GM12878 (cell line): ENCODE results near the gene LIN7A. TPM values are rescaled to one million over a fixed set of nuclear protein-coding genes. Genes with fewer than 3 reads are reported as not detected.

Experiments used
- ATAC-seq: fragments of 200-7000 bp; cut with Tn5 transposase; 3 replicates; pipeline ENCODE4 v1.9.1; 2020; ENCODE audit warnings: mild to moderate bottlenecking, moderate library complexity
- BruUV-seq: library from RNA; stranded (reverse); fragments of 400-500 nt; replicated peaks from 2 replicates; lab custom pipeline; 2021; lab: Mats Ljungman, UMichigan
- CTCF ChIA-PET: fragments of 300-600 bp; sonication (Branson Sonifier 250); formaldehyde crosslinking; extraction: SDS; loops from one replicate; lab custom pipeline; 2021; ENCODE audit warnings: inconsistent platforms; lab: Yijun Ruan, JAX
- POLR2A ChIA-PET: fragments of 350-600 bp; formaldehyde crosslinking; extraction: SDS; loops from one replicate; lab custom pipeline; 2021; ENCODE audit warnings: inconsistent platforms; lab: Charles Lee
- RAD21 ChIA-PET: fragments of 300-600 bp; sonication (Branson Sonifier 250); formaldehyde crosslinking; loops from one replicate; lab custom pipeline; 2023; ENCODE audit warnings: antibody characterized with exemption; ENCODE audit not compliant: unreplicated experiment; lab: Charles Lee
- SMC1A ChIA-PET: fragments of 300-600 bp; sonication (Branson Sonifier 250); formaldehyde crosslinking; loops from one replicate; lab custom pipeline; 2023; ENCODE audit not compliant: unreplicated experiment, uncharacterized antibody; lab: Charles Lee
- DNase-seq: peaks from one replicate; pipeline ENCODE4 v3.0.0-alpha.2; 2011; ENCODE audit warnings: low read depth, low spot score
- FAIRE-seq: peaks from 3 replicates; lab custom pipeline; 2011; peaks lifted over from hg19 to GRCh38; lab: Jason Lieb, UNC
- H2AFZ ChIP-seq: 2 replicates; pipeline ENCODE4 v1.6.0; 2011; ENCODE audit warnings: low read depth, low read length, control low read depth; ENCODE audit not compliant: control insufficient read depth
- H3K27ac ChIP-seq: 2 replicates; pipeline ENCODE4 v1.5.1; 2011; ENCODE audit warnings: control low read depth; ENCODE audit not compliant: control insufficient read depth, insufficient read depth
- H3K27me3 ChIP-seq, 2 experiments: replicated peaks in 1 of 2; 2 replicates each; pipeline versions ENCODE4 v1.6.0 to v1.6.1; 2011; ENCODE audit warnings: low read length in 1 of 2; ENCODE audit not compliant: control insufficient read depth in 2 of 2, insufficient read depth in 2 of 2
- H3K36me3 ChIP-seq, 2 experiments: 2 replicates each; pipeline ENCODE4 v1.5.1; 2011; ENCODE audit warnings: low read length in 1 of 2; ENCODE audit not compliant: control insufficient read depth in 2 of 2, insufficient read depth in 2 of 2
- H3K4me1 ChIP-seq: 2 replicates; pipeline ENCODE4 v1.6.1; 2011; ENCODE audit warnings: mild to moderate bottlenecking, low read length, moderate library complexity, mixed read lengths; ENCODE audit not compliant: control insufficient read depth, insufficient read depth
- H3K4me2 ChIP-seq: 2 replicates; pipeline ENCODE4 v1.6.0; 2011; ENCODE audit warnings: control low read depth; ENCODE audit not compliant: control insufficient read depth, insufficient read depth
- H3K4me3 ChIP-seq: fragments of 200-600 bp; sonication (generic); 2 replicates; pipeline ENCODE4 v1.5.1; 2016
- H3K79me2 ChIP-seq: 2 replicates; pipeline ENCODE4 v1.6.0; 2011; ENCODE audit warnings: low read length; ENCODE audit not compliant: control insufficient read depth, insufficient read depth
- H3K9ac ChIP-seq: 2 replicates; pipeline ENCODE4 v1.8.0; 2011; ENCODE audit warnings: low read length, control low read depth, mixed read lengths; ENCODE audit not compliant: control insufficient read depth, insufficient read depth
- H3K9me3 ChIP-seq: replicated peaks from 3 replicates; pipeline ENCODE4 v1.5.1; 2011; ENCODE audit warnings: mild to moderate bottlenecking, low read length; ENCODE audit not compliant: control insufficient read depth, insufficient read depth
- H4K20me1 ChIP-seq: 2 replicates; pipeline ENCODE4 v1.6.0; 2011; ENCODE audit not compliant: control insufficient read depth, insufficient read depth
- ASH2L ChIP-seq: fragments of 300-600, 200-600 bp; sonication (generic); IDR thresholded peaks from 2 replicates; pipeline ENCODE4 v1.6.1; 2017; ENCODE audit warnings: low read depth, mild to moderate bottlenecking, borderline replicate concordance
- HDAC6 ChIP-seq: fragments of 200-600 bp; sonication (generic); IDR thresholded peaks from one replicate; pipeline ENCODE4 v1.8.0; 2017; ENCODE audit warnings: antibody characterized with exemption; ENCODE audit not compliant: unreplicated experiment
- MTA2 ChIP-seq: fragments of 450-650 bp; IDR thresholded peaks from 2 replicates; pipeline ENCODE4 v1.6.1; 2016; ENCODE audit warnings: low read depth, mild to moderate bottlenecking, moderate library complexity
- POLR2A ChIP-seq: IDR thresholded peaks from 2 replicates; pipeline ENCODE4 v1.6.1; 2011; ENCODE audit warnings: low read depth, mild to moderate bottlenecking, low read length
- SREBF2 ChIP-seq: IDR thresholded peaks from 2 replicates; pipeline ENCODE4 v1.6.1; 2012; ENCODE audit warnings: mild to moderate bottlenecking, low read length
- ZZZ3 ChIP-seq: IDR thresholded peaks from 2 replicates; pipeline ENCODE4 v1.6.1; 2011; ENCODE audit warnings: low read depth; ENCODE audit not compliant: control insufficient read depth, insufficient read length
- WGBS: methylation state at CpG from one replicate; pipeline ENCODE4 v1.1.6; 2016; ENCODE audit warnings: low lambda C conversion rate; ENCODE audit not compliant: insufficient replicate concordance, insufficient coverage; ENCODE audit errors: missing lambda C conversion rate; 5-methylcytosine and 5-hydroxymethylcytosine counted together
- in situ Hi-C: fragments of 300-500 bp; cut with MboI; formaldehyde crosslinking; loops from 9 replicates; pipeline ENCODE4 v1.14.3; 2018; ENCODE audit warnings: mixed read lengths
- intact Hi-C: fragments of 100-400 bp; cut with micrococcal nuclease; formaldehyde crosslinking; loops from one replicate; pipeline ENCODE4 v1.14.2; 2022; ENCODE audit not compliant: unreplicated experiment
- polyA plus RNA-seq, 11 experiments: library from polyadenylated mRNA; depleted of rRNA in 4 of 11; unstranded in 6 of 11; stranded (reverse) in 5 of 11; fragments of >200 nt; fragmentation: Nextera tagmentation in 4 of 11; fragmentation: Illumina TruSeq in 1 of 11; extraction: Ambion mirVana in 4 of 11; extraction: Trizol in 1 of 11; gene quantifications; 1 replicate in 1 of 11; 2 replicates in 10 of 11; pipeline versions ENCODE4 v1.2.1 to v1.2.3, GENCODE V29; 2011 to 2016; ENCODE audit warnings: inconsistent platforms in 2 of 11, missing spikeins in 2 of 11, low read depth in 1 of 11
- total RNA-seq, 4 experiments: library from RNA; depleted of rRNA in 3 of 4; stranded (reverse); fragments of >200 nt in 3 of 4; fragmentation: Illumina TruSeq in 1 of 4; extraction: Trizol in 1 of 4; gene quantifications; 2 replicates each; pipeline versions ENCODE4 v1.2.1 to v1.2.3, GENCODE V29; 2013 to 2021
- TF ChIP-seq, protein P1 (sequence below), 3 experiments: IDR thresholded peaks in 2 of 3; conservative IDR thresholded peaks in 1 of 3; 2 replicates each; pipeline ENCODE4 v1.5.1; 2011; ENCODE audit warnings: low read depth in 3 of 3, low read length in 3 of 3, mild to moderate bottlenecking in 3 of 3, control low read depth in 2 of 3, moderate library complexity in 2 of 3, inconsistent platforms in 1 of 3, mixed read lengths in 1 of 3; ENCODE audit not compliant: control insufficient read depth in 2 of 3, insufficient read depth in 1 of 3; ENCODE audit errors: extremely low read depth in 1 of 3

LIN7A gene
- total and polyA plus RNA-seq, 10 of the 15 experiments (the other 5 are each of a cell fraction or from before 2014, with no cell fraction given) = 0.04 to 0.93 (median 0.35) TPM; not detected in 1

DNA sequence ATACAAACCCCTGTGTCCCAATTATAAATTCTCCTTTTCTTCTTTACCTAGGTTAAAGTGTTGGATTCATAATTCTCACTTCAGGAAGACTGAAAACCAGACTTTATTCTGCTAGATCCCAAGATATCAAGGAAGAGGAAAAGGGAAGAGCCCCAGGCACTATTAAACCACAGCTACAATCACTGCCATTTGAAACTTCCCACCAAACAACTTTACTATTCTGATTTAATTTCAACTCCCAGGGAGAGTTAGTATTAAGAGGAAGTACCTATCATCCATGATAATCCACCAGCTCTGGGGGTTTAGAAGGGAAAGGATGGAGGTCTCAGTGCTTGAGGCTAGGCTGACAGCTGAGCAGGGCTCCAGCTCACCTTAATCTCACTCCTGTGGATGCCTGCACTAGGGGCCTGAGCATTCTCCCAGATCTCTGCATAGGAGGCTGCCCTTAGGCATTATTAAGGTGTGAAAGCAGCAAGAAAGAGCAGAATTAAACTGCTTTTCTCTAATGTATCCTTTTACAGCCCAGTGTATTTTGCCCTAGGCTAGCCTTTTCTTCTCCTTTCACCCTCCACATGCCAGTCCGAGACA is 168.1 kb downstream of the LIN7A start:
- SMC1A ChIA-PET = interaction anchor here (0.8 to 1.1 kb wide), 2 partner anchors 9 to 40 kb away, joined by 3 to 5 read pairs; no protein-coding TSS in a partner anchor
- H3K36me3 ChIP-seq = no peaks in the 10 kb centered on the region
- BruUV-seq = no TSS peak
- H3K27me3 ChIP-seq = no peaks in the 10 kb centered on the region
- H3K27ac ChIP-seq = no peak overlapping the region
- H3K4me3 ChIP-seq = no peak overlapping the region
- in situ Hi-C loops = loop anchor here (10.0 kb wide), 3 partner anchors 295 to 565 kb away; no protein-coding TSS in a partner anchor
- no peaks in the 10 kb centered on the region for H4K20me1 ChIP-seq
- no peaks in the 10 kb centered on the region for H3K79me2 ChIP-seq
- POLR2A ChIA-PET = no interaction called here
- no peak overlapping the region for H3K9ac ChIP-seq
- no peak overlapping the region for H3K4me2 ChIP-seq
- TF ChIP-seq HDAC6 (no peak), ZZZ3 (no peak), SREBF2 (no peak), POLR2A (no peak), MTA2 (no peak), ASH2L (no peak)
- TF ChIP-seq, protein P1, sequence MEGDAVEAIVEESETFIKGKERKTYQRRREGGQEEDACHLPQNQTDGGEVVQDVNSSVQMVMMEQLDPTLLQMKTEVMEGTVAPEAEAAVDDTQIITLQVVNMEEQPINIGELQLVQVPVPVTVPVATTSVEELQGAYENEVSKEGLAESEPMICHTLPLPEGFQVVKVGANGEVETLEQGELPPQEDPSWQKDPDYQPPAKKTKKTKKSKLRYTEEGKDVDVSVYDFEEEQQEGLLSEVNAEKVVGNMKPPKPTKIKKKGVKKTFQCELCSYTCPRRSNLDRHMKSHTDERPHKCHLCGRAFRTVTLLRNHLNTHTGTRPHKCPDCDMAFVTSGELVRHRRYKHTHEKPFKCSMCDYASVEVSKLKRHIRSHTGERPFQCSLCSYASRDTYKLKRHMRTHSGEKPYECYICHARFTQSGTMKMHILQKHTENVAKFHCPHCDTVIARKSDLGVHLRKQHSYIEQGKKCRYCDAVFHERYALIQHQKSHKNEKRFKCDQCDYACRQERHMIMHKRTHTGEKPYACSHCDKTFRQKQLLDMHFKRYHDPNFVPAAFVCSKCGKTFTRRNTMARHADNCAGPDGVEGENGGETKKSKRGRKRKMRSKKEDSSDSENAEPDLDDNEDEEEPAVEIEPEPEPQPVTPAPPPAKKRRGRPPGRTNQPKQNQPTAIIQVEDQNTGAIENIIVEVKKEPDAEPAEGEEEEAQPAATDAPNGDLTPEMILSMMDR (IDR thresholded peaks at IDR 0.05 in 2 of 3, conservative IDR thresholded peaks at IDR 0.05 in 1 of 3; ENCODE audit: control insufficient read depth in 2 of 3, extremely low read depth in 1 of 3, insufficient read depth in 1 of 3, low read depth in 3 of 3, low read length in 3 of 3) = no peak
- RAD21 ChIA-PET = no interaction called here
- intact Hi-C loops = loop anchor here (5.0 to 10.0 kb wide), 2 partner anchors 38 to 575 kb away; no protein-coding TSS in a partner anchor
- FAIRE-seq = no peak
- H3K4me1 ChIP-seq = no peaks in the 10 kb centered on the region
- no peak for DNase-seq
- no peak overlapping the region for H2AFZ ChIP-seq
- peaks cover 2% of the 10 kb centered on the region for H3K9me3 ChIP-seq
- CTCF ChIA-PET = interaction anchor here (0.9 kb wide), 1 partner anchor 8 kb away, joined by 3 read pairs; no protein-coding TSS in a partner anchor
- no peak for ATAC-seq
- 93% methylated on average over 1 of the region's 1 CpG for WGBS
